GM10847 (cell line): ENCODE measurements around the gene AKAP8.

Experiments
- POLR2A ChIP-seq: IDR thresholded peaks from 2 replicates; pipeline ENCODE4 v1.6.1; 2011; ENCODE audit not compliant: insufficient read length; ENCODE audit errors: extremely low read depth

The AKAP8 gene

DNA sequence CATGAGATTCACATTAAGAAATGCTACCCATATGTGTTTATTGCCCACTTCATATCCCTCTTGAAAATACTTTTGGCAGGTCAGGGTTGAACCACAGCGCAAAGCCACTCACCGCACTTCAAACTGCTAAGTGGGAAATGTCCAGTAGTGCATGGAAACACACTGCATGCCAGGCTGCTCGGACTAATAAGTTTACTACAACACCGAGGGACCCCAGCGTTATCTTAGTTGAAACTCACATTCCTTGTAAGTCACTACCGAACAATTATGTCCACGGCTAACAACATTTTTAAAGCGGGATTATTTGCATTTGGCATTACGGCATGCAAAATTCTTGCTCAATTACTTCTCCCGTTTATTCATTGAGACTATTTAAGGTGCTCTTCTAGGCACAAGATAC, 51.3 kb downstream of the AKAP8 start:
- TF ChIP-seq POLR2A, result no peak

DNA sequence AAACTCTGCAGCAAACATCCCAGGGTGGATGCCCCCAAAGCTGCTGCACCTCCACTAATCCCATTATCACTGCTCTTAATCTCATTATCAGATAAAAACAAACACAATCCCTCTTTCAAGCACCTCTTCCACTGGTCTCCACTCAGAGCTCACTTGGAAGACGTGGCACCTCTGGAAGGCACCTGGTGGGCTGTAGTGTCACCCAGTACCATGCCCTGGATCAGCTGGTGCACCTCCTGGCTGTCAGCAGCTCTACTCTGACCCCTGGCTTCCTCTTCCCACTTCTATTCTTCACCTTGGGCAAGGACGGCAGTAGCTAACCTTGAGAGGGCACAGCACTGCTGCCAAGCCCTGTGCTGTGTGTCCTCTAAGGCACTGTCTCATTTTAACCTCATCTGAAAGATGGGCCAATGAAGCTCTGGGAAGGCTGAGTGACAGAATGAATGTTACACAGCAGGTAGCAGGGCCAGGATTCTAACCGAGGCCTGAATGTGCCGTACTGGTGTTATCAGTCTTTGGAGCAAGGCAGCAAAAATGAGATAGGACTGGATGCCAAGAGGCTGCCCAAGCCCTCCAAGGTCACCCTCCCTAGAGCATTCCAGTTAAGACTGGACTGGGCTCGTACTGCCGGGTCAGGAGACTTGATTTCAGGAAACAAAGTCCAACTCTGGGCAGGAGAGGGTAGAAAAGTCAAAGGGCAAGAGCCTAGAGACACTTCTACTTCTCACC, 54.6 kb downstream of the AKAP8 start:
- no peak for TF ChIP-seq POLR2A

DNA sequence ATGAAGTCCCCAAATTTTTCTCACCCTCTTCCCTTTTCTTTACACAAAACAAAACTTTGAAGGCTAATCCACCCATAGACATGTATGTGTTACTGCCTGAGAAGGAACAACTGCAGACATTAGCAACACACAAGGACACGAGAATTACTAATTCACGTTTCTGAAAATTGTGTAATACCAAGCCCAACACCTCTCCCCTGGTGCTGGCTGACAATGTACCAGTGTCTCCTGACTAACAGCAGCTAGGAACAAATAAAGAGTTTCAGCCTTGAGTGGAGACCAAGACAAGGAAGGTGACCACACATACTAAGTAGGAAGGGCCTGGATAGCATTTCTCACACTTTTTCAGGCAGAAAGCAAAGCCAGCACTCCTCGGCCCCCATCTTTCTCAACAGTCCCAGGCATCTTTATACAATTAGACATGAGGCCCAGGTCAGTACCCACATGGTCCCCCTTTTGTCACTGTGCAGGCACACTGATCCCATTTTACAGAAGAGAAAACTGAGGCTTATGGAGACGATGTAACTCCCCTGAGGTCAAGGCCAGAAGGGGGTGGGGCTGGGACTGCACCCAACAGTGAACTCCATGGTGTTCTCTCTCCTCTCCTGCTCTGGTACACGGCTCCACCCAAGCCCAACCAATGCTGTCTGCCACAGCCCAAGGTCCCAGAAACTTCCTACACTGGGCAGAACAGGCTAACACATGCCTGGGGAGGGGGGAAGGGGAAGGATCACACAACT, 55.9 kb downstream of the AKAP8 start:
- no peak for TF ChIP-seq POLR2A

DNA sequence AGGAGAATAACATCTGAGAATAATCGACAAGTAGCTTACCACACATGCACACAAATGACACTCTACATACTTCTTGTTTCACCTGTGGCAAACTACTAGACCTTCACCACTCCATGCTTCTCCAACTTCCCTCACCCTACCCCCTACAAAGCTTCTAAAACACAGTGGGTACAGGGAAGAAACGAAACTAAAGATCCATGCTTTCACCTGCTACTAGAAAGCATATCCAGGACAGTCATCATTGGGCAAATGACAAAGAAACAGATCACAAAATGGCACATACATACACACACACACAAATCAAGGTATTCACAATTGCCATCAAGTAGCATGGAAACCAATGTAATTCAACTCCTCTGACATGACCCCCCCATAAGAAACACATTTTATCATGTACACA, 57.8 kb downstream of the AKAP8 start:
- TF ChIP-seq POLR2A, result no peak

DNA sequence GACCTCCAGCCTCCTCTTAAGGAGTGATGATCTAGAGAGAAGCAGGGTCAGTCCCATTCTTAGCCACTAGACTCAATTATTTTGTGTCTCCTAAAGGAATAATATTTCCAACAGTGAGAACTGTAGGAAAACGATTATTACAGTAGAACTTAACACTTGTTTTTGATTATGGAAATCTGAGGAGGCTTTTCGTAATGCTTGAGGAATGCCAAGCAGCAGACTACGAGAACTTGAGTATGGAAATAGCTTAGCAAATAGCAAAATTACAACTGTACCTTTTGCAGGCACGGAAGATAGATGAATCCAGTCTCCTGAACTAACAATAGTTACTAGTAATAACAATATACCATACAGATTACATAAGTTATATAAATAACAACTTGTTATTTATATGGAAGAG, 59.5 kb downstream of the AKAP8 start:
- no peak for TF ChIP-seq POLR2A

DNA sequence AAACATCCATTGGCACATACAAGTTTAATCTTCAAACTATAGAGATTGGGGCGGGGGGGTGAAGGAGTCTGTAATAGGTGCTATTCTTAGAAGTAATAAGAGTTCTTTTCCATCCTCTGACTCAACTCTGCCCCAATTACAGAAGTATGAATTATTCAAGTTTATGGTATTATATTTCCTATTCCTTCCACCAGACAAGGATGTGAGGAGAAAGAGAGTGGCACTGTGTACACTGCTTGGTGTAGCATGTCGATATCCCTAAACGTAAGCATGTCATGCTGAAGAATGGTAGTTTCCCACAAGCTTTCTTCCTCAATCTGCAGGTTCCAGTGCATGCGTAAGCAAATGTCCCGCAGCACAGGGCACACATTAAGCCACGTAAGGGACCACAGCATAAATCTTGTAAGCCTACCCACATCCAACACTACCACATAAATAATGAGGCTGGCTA, 61.3 kb downstream of the AKAP8 start:
- TF ChIP-seq POLR2A, result no peak

DNA sequence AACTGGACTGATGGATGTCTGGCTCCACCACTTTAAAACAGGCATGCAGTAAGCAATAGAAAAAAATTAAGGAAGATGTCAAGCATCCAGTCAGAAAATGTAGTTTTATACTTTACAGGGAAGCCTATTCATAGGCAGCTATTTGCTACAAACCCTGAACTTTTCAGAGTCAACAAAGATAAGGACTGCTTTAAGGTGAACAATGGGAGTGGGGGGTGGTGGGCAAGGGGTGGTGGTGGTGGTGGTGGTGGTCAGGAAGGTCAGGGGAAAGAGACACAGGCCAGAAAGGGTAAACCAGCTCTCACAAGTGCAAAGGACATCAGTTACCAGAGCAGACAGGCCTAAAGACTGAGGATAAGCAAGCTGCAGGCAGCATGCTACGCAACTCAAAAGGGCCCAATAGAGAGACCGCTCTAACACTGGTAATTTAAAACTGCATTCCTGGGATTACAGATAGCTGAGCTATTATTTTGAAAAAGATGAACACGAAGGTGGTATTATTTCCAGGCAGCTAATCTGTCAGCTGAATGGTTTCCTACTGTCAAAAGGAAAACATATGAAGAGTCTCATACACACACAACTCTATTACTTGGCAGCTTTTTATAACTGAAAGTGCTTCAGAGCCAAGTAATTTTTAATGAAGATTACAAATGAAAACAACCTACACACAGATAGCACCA, 62.1 kb downstream of the AKAP8 start:
- TF ChIP-seq POLR2A, result no peak

DNA sequence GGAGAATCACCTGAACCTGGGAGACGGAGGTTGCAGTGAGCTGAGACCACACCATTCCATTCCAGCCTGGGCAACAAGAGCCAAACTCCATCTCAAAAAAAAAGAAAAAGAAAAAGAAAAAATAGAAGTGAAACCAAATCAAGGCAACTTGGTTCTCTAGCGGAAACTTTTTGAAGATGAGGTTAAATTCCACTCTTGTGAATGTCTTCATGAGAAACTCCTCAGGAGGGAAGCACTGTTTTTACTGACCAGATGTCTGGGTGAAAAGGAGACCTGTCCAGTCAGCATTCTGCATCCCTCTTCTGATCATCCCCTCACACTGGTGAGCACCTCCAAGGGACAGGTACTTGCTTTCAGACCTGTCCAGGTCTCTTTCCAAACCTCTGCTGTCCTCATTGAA, 63.1 kb downstream of the AKAP8 start:
- TF ChIP-seq POLR2A, result no peak

DNA sequence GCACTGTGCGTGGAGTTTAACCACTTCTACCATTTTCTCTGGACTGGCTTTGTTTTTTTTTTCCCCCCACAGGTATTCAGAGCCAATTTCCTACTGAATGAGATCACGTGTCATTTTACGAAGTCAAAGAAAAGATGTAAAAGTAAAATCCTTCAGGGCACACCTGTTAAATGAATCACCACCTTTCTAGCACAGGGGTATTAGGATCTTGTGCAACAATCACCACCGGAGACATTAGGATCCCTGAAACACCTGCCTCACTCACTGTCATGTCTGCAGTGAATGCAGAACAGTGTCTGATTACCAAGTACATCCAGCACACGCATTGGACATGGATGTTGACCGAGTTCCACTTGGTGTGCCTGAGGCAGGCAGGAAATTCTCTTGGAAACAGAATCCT, 64.5 kb downstream of the AKAP8 start:
- no peak for TF ChIP-seq POLR2A

DNA sequence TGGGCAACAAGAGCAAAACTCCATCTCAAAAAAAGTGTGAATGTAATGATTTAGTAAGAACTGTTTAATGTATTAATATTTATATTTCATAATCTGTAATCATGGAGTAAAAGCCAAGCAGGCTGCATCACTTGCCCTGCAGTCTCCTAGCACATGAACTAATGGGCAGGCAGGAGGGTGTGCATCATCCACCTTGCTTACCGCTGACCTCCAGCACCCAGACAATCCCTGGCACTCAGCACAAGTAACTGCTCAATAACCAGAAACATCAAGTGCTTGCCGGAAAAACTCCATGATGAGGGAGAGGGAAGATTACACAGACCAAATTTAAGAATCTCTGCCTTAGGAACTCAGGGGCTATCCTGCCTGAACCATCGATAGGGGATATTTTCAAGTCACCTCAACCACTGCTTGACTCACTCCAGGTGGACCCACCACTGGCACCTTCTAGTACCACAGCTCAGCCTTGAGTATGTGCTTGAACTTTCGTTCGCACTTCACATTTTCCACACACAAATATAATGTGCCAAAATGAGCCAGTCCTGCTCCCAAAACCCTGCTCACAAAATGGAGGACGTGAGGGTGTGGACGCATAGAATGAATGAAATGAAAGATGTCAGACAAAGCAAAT, 65.8 kb downstream of the AKAP8 start:
- no peak for TF ChIP-seq POLR2A

DNA sequence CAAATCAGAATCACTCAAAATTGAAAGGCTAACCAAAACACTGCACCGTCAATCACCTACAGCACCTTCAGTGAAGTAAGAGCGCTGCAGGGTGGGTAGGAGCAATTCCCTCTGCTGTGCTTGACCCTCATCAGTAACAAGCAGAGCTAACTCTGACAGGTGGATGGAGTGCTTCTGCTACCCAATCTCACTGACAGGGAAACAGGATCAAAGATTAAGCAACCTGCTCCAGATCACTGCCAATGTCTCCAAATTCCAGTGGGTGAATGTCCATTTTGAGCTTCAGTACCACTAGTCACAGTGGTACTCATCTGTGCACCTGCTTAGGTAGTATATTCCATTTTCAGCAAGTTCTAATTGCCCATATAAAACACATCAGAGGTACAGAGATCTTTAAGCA, 72.4 kb downstream of the AKAP8 start:
- no peak for TF ChIP-seq POLR2A

DNA sequence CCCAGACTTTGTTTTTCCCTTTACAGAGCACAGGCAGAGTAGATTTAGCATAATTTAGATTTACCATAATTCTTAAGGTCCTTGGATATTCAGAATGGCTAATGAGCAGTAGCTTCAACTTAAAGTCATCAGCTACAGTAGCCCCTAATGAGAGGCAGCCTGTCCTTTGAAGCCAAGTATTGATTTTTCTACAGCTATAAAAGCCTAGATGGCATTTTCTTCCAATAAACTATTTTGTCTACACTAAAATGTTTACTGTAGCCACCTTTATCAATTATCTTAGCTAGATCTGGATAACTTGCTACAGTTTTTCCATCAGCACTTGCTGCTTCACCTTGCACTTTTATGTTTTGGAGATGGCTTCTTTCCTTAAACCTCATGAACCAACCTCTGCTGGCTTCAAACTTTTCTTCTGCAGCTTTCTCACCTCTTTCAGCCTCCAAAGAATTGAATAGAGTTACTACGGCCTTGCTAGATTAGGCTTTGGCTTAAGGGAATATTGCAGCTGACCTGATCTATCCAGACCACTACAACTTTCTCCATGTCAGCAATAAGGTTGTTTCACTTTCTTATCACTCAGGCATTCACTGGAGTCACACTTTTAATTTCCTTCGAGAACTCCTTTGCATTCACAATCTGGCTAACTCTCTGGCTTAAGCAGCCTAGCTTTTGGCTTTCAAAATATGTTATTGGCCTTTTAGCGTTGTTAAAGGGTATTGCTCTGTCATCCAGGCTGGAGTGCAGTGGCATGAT, 73.8 kb downstream of the AKAP8 start:
- TF ChIP-seq POLR2A, result no peak

DNA sequence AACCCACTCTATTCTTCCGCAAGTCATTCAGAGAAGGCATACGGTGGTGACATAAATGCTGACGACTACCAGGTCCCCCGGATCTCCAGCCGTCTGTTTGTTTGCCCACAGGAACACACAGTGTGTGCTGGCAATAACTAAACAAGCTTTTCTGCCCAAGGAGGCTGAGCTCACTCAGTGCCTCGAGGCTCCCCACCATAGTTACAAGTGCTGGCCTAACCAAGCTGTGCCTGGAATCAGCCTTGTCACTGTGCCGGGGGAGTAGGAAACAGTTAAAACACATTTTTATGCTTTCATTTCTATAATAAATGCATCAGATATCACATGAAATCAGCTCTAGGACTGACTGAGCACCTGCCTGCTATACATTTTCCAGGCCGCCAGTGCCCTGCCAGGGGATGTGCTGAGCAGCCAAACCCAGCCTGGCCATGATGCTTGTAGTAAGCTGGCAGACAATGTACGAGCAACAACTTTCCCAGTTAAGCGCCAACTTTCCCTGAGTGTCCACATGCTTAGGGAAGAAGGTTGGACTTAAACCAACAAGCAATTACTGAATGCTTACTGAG, 75.4 kb downstream of the AKAP8 start:
- TF ChIP-seq POLR2A, result no peak
